Kidney (tissue), 14 donors: ENCODE data around the gene ENAM. TPM values are rescaled to one million over a fixed set of nuclear protein-coding genes. Genes with fewer than 3 reads are reported as not detected.

Experiments used
- DNase-seq, 5 donors: peaks; one replicate each; pipeline ENCODE4 v3.0.0-alpha.2; 2013 to 2020
- FAIRE-seq: peaks from 2 replicates; lab custom pipeline; 2012; peaks lifted over from hg19 to GRCh38; lab: Jason Lieb, UNC
- H3K27ac ChIP-seq, 2 donors: one replicate each; pipeline ENCODE4 v1.7.0; 2013; ENCODE audit warnings: low read depth in 2 of 2, low read length in 2 of 2, inconsistent platforms in 1 of 2
- H3K27me3 ChIP-seq: one replicate; pipeline ENCODE4 v1.7.1; 2013; ENCODE audit warnings: low read length, inconsistent platforms; ENCODE audit not compliant: control insufficient read depth, insufficient read depth
- H3K36me3 ChIP-seq, 3 donors: one replicate each; pipeline versions ENCODE4 v1.7.0 to v1.7.1; 2013; ENCODE audit warnings: low read length in 3 of 3, control low read depth in 1 of 3, inconsistent platforms in 1 of 3; ENCODE audit not compliant: insufficient read depth in 3 of 3, control insufficient read depth in 2 of 3
- H3K4me1 ChIP-seq, 3 donors: one replicate each; pipeline versions ENCODE4 v1.7.0 to v1.7.1; 2013; ENCODE audit warnings: low read length in 3 of 3, inconsistent platforms in 1 of 3, low read depth in 1 of 3; ENCODE audit not compliant: control insufficient read depth in 2 of 3, insufficient read depth in 2 of 3
- H3K4me3 ChIP-seq, 3 donors: one replicate each; pipeline versions ENCODE4 v1.7.0 to v1.8.1; 2013; ENCODE audit warnings: low read length in 3 of 3, control low read depth in 1 of 3, inconsistent platforms in 1 of 3
- H3K9ac ChIP-seq, 3 donors: one replicate each; pipeline versions ENCODE4 v1.7.0 to v1.7.1; 2013; ENCODE audit warnings: low read length in 3 of 3, control low read depth in 1 of 3, inconsistent platforms in 1 of 3
- H3K9me3 ChIP-seq, 3 donors: one replicate each; pipeline versions ENCODE4 v1.7.0 to v1.7.1; 2013; ENCODE audit warnings: low read length in 3 of 3, control low read depth in 1 of 3, inconsistent platforms in 1 of 3; ENCODE audit not compliant: control insufficient read depth in 2 of 3, insufficient read depth in 1 of 3
- intact Hi-C: fragments of 100-400 bp; cut with DNase I; formaldehyde crosslinking; loops from one replicate; pipeline ENCODE4 v1.11.1; 2022
- polyA plus RNA-seq: library from polyadenylated mRNA; stranded (reverse); fragments of 350-450 nt; fragmentation: Illumina TruSeq; extraction: RNeasy Lipid Tissue Mini Kit (QIAGEN cat#74804); gene quantifications from one replicate; pipeline ENCODE4 v1.2.3, GENCODE V29; 2014; ENCODE audit warnings: low read depth, low replicate concordance; ENCODE audit not compliant: insufficient read depth
- total RNA-seq: library from RNA; stranded (reverse); fragmentation: NEBNext Ultra II Directional; extraction: Animal tissue kit (Norgen Biotek cat#: 25700); gene quantifications from one replicate; pipeline ENCODE4 v1.2.1, GENCODE V29; 2021
- TF ChIP-seq, protein P1 (sequence below): IDR thresholded peaks from 3 replicates; pipeline ENCODE4 v1.5.1; 2012; ENCODE audit warnings: mild to moderate bottlenecking, moderate library complexity, borderline replicate concordance; ENCODE audit not compliant: insufficient read depth; ENCODE audit errors: extremely low read depth
- donor health status: control.
- donor health status: control.
- donor health status: control.
- donor health status: control.
- donor health status: control.
- donor health status: DM: yes; HTN: yes; CAD: no.
- donor health status: Normal renal cell carcinoma (clear cell type).

The ENAM gene
- total and polyA plus RNA-seq, 2 donors from 2014 or later, result 3.9 to 6.7 TPM

DNA sequence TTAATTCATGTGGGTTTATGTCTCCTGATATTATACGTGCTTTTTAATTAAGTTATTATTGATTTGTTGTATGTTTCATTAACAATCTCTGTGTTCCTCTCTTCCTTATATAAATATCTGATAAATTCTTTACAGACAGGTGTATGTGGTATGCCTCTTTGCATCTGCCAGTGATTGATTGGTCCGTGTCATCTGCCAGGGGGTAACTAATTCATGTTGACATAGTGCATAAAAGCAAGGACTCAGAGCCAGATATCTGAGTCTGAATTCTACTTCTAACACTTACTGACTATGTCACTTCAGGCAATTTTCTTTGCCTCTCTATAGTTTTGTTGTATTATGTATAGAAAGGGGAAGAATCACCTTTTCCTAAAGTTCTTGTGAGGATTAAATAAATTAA lies 41.7 kb upstream of the ENAM start:
- Histone ChIP-seq H3K4me1 (no peaks in the 10 kb centered on the region), H3K36me3 (no peaks in the 10 kb centered on the region), H3K27me3 (no peaks in the 10 kb centered on the region), H3K9me3 (no peaks in the 10 kb centered on the region), H3K9ac (no peak overlapping the region), H3K27ac (no peak overlapping the region), H3K4me3 (no peak overlapping the region)
- FAIRE-seq (no peak), DNase-seq (no peak)
- TF ChIP-seq, protein P1, sequence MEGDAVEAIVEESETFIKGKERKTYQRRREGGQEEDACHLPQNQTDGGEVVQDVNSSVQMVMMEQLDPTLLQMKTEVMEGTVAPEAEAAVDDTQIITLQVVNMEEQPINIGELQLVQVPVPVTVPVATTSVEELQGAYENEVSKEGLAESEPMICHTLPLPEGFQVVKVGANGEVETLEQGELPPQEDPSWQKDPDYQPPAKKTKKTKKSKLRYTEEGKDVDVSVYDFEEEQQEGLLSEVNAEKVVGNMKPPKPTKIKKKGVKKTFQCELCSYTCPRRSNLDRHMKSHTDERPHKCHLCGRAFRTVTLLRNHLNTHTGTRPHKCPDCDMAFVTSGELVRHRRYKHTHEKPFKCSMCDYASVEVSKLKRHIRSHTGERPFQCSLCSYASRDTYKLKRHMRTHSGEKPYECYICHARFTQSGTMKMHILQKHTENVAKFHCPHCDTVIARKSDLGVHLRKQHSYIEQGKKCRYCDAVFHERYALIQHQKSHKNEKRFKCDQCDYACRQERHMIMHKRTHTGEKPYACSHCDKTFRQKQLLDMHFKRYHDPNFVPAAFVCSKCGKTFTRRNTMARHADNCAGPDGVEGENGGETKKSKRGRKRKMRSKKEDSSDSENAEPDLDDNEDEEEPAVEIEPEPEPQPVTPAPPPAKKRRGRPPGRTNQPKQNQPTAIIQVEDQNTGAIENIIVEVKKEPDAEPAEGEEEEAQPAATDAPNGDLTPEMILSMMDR, result no peak
- intact Hi-C loops, result no loop called here

DNA sequence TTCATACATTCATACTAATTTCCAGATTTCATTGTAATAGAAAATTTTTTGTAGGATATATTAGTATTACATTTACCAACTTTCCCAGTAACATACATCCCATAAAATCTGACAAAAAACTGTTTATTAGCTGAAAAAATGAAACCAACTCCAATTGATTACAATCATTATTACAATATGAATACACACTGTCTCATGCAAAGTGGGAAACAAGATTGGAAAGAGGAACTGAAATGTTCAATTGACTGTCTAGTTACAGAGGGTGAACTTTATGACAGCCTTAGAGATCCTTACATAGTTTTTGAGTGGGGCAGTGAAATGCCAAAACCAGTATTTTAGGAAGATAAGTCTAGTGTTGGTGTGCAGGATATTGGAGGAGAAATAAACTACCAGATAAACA lies 38.8 kb upstream of the ENAM start:
- Histone ChIP-seq H3K9ac (no peak overlapping the region), H3K9me3 (no peaks in the 10 kb centered on the region), H3K4me1 (no peaks in the 10 kb centered on the region), H3K27ac (no peak overlapping the region), H3K36me3 (no peaks in the 10 kb centered on the region), H3K27me3 (no peaks in the 10 kb centered on the region), H3K4me3 (no peak overlapping the region)
- no peak for FAIRE-seq
- no peak for DNase-seq
- TF ChIP-seq, protein P1, result no peak
- intact Hi-C loops, result no loop called here

DNA sequence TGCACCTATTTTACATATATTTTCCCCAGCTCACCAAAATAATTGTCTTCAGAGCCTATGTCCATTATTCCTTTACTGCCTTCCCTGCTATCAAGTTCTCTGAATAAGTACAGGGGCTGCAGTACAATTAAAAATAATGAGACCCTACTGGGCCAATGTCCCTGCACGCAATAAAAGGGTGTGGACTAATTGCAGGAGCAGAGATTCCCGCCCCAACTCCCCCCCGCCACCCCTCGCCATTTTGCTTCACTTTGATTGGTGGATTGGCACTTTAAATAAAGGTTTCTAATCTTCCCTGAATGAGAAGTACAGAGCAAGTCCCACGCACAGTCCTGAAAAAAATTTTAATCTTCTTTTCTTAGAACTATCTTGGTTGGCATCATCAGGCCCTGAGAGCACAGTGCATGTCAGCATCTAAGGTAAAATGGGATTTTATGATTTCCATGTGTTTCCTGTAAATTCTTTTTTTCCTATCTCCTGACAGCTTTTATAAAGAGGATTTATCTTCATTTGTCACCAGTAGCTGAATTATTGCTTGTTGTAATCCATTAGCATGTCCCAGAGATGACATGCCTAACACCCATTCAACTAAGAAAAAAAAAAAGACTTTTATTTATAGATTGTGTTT lies 36.5 kb upstream of the ENAM start, which contains the start of gene AMBN:
TSS of gene AMBN (plus strand) at position 302 of the 628 bp plus-strand sequence. CDS start at position 405, 103 bp downstream.
- TF ChIP-seq, protein P1, result no peak
- H3K4me1 ChIP-seq, result no peaks in the 10 kb centered on the region
- intact Hi-C loops, result no loop called here
- no peak for DNase-seq
- H3K36me3 ChIP-seq, result no peaks in the 10 kb centered on the region
- H3K9me3 ChIP-seq, result no peaks in the 10 kb centered on the region
- FAIRE-seq, result no peak
- no peak within 1 kb of the TSS for H3K9ac ChIP-seq
- H3K27ac ChIP-seq, result no peak within 1 kb of the TSS
- H3K27me3 ChIP-seq, result no peaks in the 10 kb centered on the region
- H3K4me3 ChIP-seq, result no peak within 1 kb of the TSS
